HFF-Myc (cell line): Measurements from ENCODE around the gene RPS14.
"Not testable (repeated sequence)": the region's sequence is repeated elsewhere in the genome, so short reads cannot be mapped to it uniquely, and the experiment has no call there.

Source experiments
- DNase-seq: peaks from one replicate; pipeline ENCODE4 v3.0.0-alpha.2; 2011; ENCODE audit warnings: low read depth; ENCODE audit errors: extremely low read depth
- H3K4me3 ChIP-seq: replicated peaks from 2 replicates; pipeline ENCODE4 v1.5.1; 2011; ENCODE audit warnings: low read depth, mild to moderate bottlenecking, control low read depth, low read length
- TF ChIP-seq, protein P1 (sequence below): IDR thresholded peaks from 2 replicates; pipeline ENCODE4 v1.5.1; 2012; ENCODE audit warnings: mild to moderate bottlenecking, low read depth, low read length, control low read depth; ENCODE audit errors: missing control alignments

The RPS14 gene

DNA sequence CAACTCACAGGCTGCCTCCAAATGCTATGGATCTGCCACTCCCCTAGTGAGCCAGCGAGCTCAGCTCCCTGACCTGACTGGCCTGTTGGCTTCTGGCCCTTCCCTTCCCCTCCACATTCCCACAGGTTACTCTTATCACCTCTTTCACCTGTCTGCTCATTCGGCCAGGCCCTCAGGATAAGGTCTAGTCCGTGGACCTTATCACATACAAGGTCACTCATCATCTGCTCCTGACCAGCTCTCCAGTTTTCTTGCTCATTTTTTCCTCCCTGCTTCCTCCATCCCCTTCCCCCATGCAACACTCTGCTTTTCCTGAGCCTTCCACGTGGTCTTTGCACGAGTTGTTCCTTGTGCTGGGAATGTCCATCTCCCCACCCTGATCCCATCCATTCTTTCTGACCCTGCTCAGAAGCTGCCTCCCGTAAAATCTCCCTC is 32.5 kb upstream of the RPS14 start:
- no peak for DNase-seq
- TF ChIP-seq, protein P1, sequence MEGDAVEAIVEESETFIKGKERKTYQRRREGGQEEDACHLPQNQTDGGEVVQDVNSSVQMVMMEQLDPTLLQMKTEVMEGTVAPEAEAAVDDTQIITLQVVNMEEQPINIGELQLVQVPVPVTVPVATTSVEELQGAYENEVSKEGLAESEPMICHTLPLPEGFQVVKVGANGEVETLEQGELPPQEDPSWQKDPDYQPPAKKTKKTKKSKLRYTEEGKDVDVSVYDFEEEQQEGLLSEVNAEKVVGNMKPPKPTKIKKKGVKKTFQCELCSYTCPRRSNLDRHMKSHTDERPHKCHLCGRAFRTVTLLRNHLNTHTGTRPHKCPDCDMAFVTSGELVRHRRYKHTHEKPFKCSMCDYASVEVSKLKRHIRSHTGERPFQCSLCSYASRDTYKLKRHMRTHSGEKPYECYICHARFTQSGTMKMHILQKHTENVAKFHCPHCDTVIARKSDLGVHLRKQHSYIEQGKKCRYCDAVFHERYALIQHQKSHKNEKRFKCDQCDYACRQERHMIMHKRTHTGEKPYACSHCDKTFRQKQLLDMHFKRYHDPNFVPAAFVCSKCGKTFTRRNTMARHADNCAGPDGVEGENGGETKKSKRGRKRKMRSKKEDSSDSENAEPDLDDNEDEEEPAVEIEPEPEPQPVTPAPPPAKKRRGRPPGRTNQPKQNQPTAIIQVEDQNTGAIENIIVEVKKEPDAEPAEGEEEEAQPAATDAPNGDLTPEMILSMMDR: no peak
- no peak overlapping the region for H3K4me3 ChIP-seq

DNA sequence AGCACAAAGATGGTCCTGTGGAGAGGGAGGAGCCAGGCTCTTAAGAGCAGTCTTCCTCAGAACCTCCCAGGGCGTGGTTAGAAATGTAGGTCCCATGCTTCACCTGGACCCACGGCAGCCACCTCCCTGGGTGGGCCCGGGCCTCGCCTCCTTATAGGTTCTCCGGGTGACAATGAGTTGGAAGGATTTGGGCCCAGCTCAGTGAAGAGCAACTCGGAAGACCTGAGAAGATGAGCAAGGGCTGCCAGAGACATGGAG is 32.1 kb upstream of the RPS14 start:
- no peak for DNase-seq
- TF ChIP-seq, protein P1: no peak
- no peak overlapping the region for H3K4me3 ChIP-seq

DNA sequence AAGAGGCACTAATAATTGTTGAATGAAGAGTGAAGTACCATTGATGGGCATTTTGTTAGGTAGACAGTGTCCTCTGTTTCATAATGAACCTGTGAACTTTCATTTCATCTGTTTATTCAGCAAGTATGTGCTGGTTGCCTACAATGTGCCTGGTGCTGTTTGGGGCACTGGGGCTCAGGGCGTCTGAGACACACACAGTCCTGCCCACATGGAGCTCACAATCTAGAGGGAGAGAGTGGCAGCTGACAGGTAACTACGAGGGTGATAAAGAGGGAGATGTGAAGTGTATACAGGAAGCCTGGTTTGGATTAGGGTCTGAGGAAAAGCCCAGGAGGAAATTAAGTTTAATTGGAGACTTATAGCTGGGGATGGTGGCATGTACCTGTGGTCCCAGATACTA is 29.9 kb upstream of the RPS14 start:
- no peak for DNase-seq
- no peak overlapping the region for H3K4me3 ChIP-seq
- TF ChIP-seq, protein P1: no peak

DNA sequence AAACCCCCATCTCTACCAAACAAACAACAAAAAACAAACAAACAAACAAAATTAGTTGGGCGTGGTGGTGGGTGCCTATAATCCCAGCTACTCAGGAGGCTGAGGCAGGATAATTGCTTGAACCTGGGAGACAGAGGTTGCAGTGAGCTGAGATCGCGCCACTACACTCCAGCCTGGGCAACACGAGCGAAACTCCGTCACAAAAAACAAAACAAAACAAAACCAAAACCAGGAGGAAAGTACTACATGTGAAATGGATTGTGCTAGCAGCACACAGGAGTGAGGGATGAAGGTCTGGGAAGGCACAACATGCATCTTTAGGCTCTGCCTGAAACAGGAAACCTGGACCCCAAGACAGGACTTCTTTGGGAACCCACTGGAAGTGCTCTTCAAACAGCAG is 27.0 kb upstream of the RPS14 start:
- not testable (repeated sequence) for H3K4me3 ChIP-seq, DNase-seq

DNA sequence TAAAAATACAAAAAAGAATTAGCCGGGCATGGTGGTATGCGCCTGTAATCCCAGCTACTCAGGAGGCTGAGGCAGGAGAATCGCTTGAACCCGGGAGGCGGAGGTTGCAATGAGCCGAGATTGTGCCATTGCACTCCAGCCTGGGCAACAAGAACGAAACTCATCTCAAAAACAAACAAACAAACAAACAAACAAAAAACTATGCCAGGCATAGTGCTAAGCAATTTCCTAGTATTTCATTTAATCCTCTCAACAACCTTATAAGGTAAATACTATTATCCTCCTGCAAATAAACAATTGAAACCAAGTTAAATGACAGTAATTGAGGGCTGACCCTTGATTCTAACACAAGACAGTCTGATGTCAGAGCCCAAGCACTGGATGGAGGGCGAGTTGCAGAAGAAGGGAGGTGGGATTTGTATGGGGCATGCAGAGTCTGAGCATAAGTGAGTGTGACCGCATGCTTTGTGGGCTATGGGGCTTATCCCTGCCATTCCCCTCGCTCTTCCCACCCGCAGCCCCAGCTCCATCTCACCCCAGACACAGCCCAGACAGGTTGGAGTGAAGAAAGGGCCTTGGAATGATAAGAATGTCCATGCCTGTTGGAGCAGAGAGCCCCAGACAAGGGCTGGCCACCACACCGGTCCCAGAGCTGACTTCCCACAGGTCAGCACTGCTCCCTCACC is 24.3 kb upstream of the RPS14 start:
- TF ChIP-seq, protein P1: no peak
- no peak overlapping the region for H3K4me3 ChIP-seq
- DNase-seq: no peak

DNA sequence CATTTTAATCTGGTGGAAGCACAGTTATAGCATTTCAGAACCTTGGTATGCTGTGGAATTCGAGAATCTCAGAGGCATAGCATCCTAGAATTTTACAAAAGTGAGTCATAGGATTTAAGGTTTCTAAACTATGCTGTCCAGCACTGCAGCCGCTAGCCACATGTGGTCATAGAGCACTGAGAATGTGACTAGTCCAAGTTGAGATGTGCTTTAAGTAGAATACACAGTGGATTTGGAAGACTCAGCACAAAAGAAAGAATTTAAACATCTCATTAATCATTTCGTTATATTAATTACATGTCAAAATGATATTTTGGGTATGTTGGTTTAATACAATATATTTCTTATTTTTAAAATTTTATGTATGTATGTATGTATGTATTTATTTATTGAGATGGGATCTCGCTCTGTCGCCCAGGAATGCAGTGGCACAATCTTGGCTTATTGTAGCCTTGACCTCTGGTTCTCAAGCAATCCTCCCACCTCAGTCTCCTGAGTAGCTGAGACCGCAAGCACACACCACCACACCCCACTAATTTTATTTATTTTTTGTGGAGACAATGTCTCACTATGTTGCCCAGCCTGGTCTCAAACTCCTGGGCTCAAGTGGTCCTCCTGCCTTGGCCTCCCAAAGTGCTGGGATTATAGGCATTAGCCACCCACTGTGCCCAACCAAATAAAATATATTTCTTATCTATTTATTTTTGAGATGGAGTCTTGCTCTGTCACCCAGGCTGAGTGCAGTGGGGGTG is 20.4 kb upstream of the RPS14 start:
- TF ChIP-seq, protein P1: no peak
- DNase-seq: peak; percentile 93
- H3K4me3 ChIP-seq: no peak overlapping the region

DNA sequence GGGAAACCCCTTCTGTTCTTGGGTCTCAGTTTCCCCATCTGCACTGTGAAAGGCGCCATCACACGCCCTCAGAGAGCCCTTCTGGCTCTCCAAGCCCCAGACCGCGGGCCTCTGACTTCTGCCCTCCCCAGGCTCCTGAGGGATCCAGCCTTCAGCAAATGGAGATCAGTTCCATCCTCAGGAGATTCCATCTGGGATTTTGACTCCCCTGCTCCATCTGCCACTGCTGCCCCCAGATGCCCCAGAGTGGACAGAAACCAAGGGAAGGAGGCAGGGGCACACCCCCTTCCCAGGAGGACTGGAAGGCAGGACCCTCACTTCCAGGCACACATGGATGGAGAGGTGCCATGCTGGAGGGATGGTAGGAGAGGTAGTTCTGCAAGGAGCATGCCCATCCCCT is 18.7 kb upstream of the RPS14 start:
- H3K4me3 ChIP-seq: no peak overlapping the region
- TF ChIP-seq, protein P1: no peak
- no peak for DNase-seq
